Ovary (tissue), 9 donors: ENCODE data around the gene CXADR. TPM values are rescaled to one million over a fixed set of nuclear protein-coding genes. Genes with fewer than 3 reads are reported as not detected.
"Not testable (repeated sequence)": the region's sequence is repeated elsewhere in the genome, so short reads cannot be mapped to it uniquely, and the experiment has no call there.

Source experiments
- DNase-seq, 5 donors: peaks; one replicate each; pipeline ENCODE4 v3.0.0-alpha.2; 2019 to 2020
- H3K27ac ChIP-seq, 2 donors: fragments of 200-600 bp; one replicate each; pipeline versions ENCODE4 v1.5.1 to v1.8.0; 2019 to 2022
- H3K27me3 ChIP-seq: fragments of 200-600 bp; one replicate; pipeline ENCODE4 v1.8.0; 2022
- H3K36me3 ChIP-seq: fragments of 200-600 bp; sonication (generic); one replicate; pipeline ENCODE4 v1.5.1; 2019
- H3K4me1 ChIP-seq: one replicate; pipeline ENCODE4 v1.8.1; 2013; ENCODE audit warnings: mild to moderate bottlenecking, moderate library complexity; ENCODE audit not compliant: insufficient read depth
- H3K4me3 ChIP-seq: fragments of 200-600 bp; sonication (generic); one replicate; pipeline ENCODE4 v1.5.1; 2017
- H3K9me3 ChIP-seq, 2 donors: fragments of 200-600 bp in 1 of 2; sonication (generic) in 1 of 2; one replicate each; pipeline versions ENCODE4 v1.5.1 to v1.8.1; 2013 to 2019; ENCODE audit warnings: mild to moderate bottlenecking in 1 of 2, moderate library complexity in 1 of 2
- EP300 ChIP-seq: sonication (generic); formaldehyde crosslinking; IDR thresholded peaks from one replicate; pipeline ENCODE4 v1.6.1; 2017; ENCODE audit warnings: antibody characterized with exemption
- POLR2A ChIP-seq: fragments of 450-650 bp; IDR thresholded peaks from one replicate; pipeline ENCODE4 v1.6.1; 2017; ENCODE audit warnings: antibody characterized with exemption, mild to moderate bottlenecking, moderate library complexity
- WGBS, 3 donors: extraction: QIAGEN DNeasy Blood & Tissue Kit in 1 of 3; methylation state at CpG; one replicate each; pipeline versions ENCODE4 v1.1.5 to v1.1.7; 2013 to 2017; 5-methylcytosine and 5-hydroxymethylcytosine counted together
- intact Hi-C, 4 donors: fragments of 100-400 bp; cut with DNase I; formaldehyde crosslinking; loops; one replicate each; pipeline versions ENCODE4 v1.11.0 to v1.15.1; 2022 to 2023
- polyA plus RNA-seq, 2 donors: library from polyadenylated mRNA; stranded (reverse); fragments of 200-250 nt in 1 of 2; fragments of 350-450 nt in 1 of 2; fragmentation: Illumina TruSeq in 1 of 2; extraction: RNeasy Lipid Tissue Mini Kit (QIAGEN cat#74804) in 1 of 2; gene quantifications; one replicate each; pipeline ENCODE4 v1.2.3, GENCODE V29; 2013 to 2014
- total RNA-seq, 7 donors: library from RNA; depleted of rRNA in 2 of 7; stranded (reverse); fragments of >200 nt in 2 of 7; fragmentation: NEBNext Ultra II Directional in 3 of 7; extraction: Animal tissue kit (Norgen Biotek cat#: 25700) in 3 of 7; gene quantifications; one replicate each; pipeline versions ENCODE4 v1.1.0 to v1.2.4, GENCODE V29; 2016 to 2023
- TF ChIP-seq, protein P1 (sequence below), 3 donors: fragments of 450-650 bp in 2 of 3; fragments of 200-600 bp in 1 of 3; IDR thresholded peaks; one replicate each; pipeline versions ENCODE4 v1.5.1 to v1.8.0; 2016 to 2022; ENCODE audit warnings: antibody characterized with exemption in 3 of 3, mild to moderate bottlenecking in 1 of 3
- donor health status: DM: no; HTN: no; CAD: no; lungs with moderate emphysema.
- donor health status: DM: no; HTN: no; CAD: no.
- donor health status: Bipolar disorder and iron deficiency.
- donor health status: DM: yes; HTN: yes; CAD: no.
- donor health status: DM: no; HTN: no; CAD: no.
- donor health status: DM: yes; HTN: yes; CAD: no.

The CXADR gene
- total and polyA plus RNA-seq, 9 donors, result 0.13 to 40.7 (median 1.4) TPM

DNA sequence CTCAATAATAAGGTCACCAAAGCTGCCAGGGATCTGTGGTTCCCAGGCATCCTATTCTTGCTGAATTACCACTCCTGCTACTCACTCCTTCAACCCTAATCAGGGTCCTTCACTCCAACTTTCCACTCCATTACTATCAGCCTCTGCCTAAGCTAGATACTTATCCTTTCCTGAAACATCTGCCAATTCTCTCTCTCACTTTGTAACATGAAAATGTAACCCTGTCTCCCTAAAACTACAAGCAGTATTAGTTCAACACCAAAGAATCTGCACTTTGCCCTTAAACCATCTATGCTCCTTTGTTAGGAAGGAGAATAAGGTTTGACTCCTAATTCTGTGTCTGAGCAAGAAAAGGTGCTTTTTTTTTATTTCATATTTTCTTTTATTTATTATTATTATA, 15.5 kb upstream of the CXADR start:
- DNase-seq, result no peak
- no peaks in the 10 kb centered on the region for H3K4me1 ChIP-seq
- H3K9me3 ChIP-seq, result no peaks in the 10 kb centered on the region
- TF ChIP-seq EP300 (no peak), POLR2A (no peak)
- TF ChIP-seq, protein P1, sequence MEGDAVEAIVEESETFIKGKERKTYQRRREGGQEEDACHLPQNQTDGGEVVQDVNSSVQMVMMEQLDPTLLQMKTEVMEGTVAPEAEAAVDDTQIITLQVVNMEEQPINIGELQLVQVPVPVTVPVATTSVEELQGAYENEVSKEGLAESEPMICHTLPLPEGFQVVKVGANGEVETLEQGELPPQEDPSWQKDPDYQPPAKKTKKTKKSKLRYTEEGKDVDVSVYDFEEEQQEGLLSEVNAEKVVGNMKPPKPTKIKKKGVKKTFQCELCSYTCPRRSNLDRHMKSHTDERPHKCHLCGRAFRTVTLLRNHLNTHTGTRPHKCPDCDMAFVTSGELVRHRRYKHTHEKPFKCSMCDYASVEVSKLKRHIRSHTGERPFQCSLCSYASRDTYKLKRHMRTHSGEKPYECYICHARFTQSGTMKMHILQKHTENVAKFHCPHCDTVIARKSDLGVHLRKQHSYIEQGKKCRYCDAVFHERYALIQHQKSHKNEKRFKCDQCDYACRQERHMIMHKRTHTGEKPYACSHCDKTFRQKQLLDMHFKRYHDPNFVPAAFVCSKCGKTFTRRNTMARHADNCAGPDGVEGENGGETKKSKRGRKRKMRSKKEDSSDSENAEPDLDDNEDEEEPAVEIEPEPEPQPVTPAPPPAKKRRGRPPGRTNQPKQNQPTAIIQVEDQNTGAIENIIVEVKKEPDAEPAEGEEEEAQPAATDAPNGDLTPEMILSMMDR (IDR thresholded peaks at IDR 0.05), result no peak
- no peaks in the 10 kb centered on the region for H3K27me3 ChIP-seq
- intact Hi-C loops, result no loop called here
- H3K27ac ChIP-seq, result no peak overlapping the region
- no peak overlapping the region for H3K4me3 ChIP-seq
- no peaks in the 10 kb centered on the region for H3K36me3 ChIP-seq

DNA sequence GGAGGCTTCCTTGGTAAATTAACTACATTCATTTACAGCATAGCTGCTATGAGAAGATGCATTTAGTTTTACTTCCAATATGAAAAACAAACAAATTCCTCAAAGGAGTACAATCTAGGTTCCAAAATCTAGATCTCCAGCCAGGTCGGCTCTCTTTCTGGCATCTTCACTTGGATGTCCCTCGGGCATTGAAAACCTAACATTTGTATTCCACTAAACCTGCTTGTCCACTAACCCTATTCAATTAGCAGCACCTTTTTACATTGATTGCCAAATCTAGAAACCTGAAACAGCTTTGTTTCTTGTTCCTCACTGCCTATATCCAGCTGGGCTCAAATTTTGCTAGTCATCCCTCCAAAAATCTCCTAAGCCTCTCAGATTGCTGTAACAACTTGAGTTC, 14.3 kb upstream of the CXADR start:
- intact Hi-C loops, result no loop called here
- Histone ChIP-seq H3K36me3 (no peaks in the 10 kb centered on the region), H3K9me3 (no peaks in the 10 kb centered on the region), H3K4me1 (no peaks in the 10 kb centered on the region), H3K4me3 (no peak overlapping the region), H3K27me3 (no peaks in the 10 kb centered on the region), H3K27ac (no peak overlapping the region)
- DNase-seq, result no peak
- WGBS, 3 donors, result 68 to 73% (median 70%) methylated on average over 2 of the region's 2 CpGs
- TF ChIP-seq POLR2A (no peak), EP300 (no peak)
- TF ChIP-seq, protein P1 (IDR thresholded peaks at IDR 0.05), result no peak

DNA sequence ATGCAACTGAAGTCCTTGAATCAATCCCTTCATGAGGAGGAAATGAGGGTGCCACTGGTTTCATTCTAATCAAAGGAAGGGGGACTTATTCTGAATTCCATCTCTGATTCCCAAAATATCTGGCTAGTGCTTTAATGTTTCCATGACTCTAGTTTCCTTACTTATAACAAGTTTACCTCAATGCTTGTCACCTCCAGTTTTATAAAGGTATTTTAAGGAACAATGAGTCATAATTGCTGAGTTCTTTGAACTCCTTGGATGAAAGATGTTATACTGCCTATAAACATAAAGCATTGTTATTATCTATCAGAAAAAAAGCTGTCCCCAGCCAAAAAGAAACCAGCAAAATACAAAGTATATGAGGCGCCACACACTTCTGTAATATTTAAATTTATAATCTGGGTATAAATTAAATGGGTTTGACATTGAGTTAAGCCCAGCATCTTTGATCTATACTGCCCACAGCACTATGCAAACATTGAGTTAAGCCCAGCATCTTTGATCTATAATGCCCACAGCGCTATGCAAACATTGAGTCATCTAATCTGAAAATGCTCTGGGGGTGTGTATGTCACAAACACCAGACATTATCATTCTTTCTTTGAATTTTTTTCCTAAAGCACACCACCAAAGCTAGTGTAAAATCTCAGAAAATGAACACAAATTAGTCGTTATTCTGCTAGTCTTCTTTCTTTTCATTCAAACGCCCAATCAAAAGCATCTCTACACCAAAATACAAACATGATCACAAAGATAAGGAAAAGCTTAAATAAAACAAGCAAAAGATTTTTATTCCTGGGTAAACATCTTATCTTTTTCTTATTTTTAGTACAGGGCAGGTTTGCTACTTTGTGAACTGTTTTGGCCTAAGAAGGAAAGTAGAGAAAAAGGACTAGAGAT, 11.5 kb upstream of the CXADR start:
- no peak overlapping the region for H3K4me3 ChIP-seq
- no peak for DNase-seq
- 73 to 81% (median 74%) methylated on average over 4 of the region's 4 CpGs for WGBS, 3 donors
- H3K36me3 ChIP-seq, result no peaks in the 10 kb centered on the region
- intact Hi-C loops, result no loop called here
- H3K9me3 ChIP-seq, result no peaks in the 10 kb centered on the region
- H3K27ac ChIP-seq, result no peak overlapping the region
- H3K27me3 ChIP-seq, result no peaks in the 10 kb centered on the region
- TF ChIP-seq EP300 (no peak), POLR2A (no peak)
- TF ChIP-seq, protein P1 (IDR thresholded peaks at IDR 0.05), result no peak
- no peaks in the 10 kb centered on the region for H3K4me1 ChIP-seq

DNA sequence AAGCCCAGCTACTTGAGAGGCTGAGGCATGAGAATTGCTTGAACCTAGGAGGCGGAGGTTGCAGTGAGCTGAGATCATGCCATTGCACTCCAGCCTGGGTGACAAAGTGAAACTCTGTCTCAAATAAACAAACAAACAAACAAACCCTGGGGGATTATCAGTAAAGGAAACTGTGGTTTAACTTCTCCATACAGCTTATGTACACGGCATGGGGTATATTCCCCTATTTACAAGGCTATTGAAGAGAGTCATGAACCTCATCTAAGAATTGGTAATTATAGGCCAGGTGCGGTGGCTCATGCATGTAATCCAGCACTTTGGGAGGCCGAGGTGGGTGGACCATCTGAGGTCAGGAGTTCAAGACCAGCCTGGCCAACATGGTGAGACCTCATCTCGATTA, 9.9 kb upstream of the CXADR start:
- H3K27me3 ChIP-seq, H3K4me1 ChIP-seq, DNase-seq, H3K4me3 ChIP-seq, H3K27ac ChIP-seq, intact Hi-C loops, H3K9me3 ChIP-seq, H3K36me3 ChIP-seq: not testable (repeated sequence)
- WGBS, 3 donors, result 80 to 89% (median 81%) methylated on average over 5 of the region's 5 CpGs

DNA sequence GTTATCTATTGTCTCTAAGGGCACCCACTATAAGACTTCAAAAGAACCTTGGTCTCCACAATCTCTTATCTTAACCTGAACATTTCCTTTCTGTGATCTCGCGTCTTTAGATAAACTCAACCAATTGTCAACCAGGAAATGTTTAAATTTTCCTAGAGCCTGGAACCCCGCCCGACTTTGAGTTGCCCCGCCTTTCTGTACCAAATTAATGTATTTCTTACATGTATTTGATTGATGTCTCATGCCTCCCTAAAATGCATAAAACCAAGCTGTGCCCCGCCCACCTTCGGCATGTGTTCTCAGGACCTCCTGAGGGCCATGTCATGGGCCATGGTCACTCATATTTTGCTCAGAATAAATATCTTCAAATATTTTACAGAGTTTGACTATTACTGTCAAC, 5.9 kb upstream of the CXADR start:
- no peaks in the 10 kb centered on the region for H3K36me3 ChIP-seq
- no peak overlapping the region for H3K27ac ChIP-seq
- TF ChIP-seq EP300 (no peak), POLR2A (no peak)
- TF ChIP-seq, protein P1 (IDR thresholded peaks at IDR 0.05), result no peak
- H3K9me3 ChIP-seq, result no peaks in the 10 kb centered on the region
- no peak overlapping the region for H3K4me3 ChIP-seq
- H3K27me3 ChIP-seq, result no peaks in the 10 kb centered on the region
- no peak for DNase-seq
- intact Hi-C loops, result no loop called here
- WGBS, 3 donors, result 87 to 95% (median 93%) methylated on average over 7 of the region's 7 CpGs
- no peaks in the 10 kb centered on the region for H3K4me1 ChIP-seq
